PC-3 (cell line): ENCODE results near the gene UBAP1L.

Source experiments
- CTCF ChIP-seq: fragments of 300-600 bp; sonication (generic); conservative IDR thresholded peaks from 2 replicates; pipeline ENCODE4 v1.5.1; 2017; ENCODE audit warnings: antibody characterized with exemption, low read depth, mild to moderate bottlenecking, low read length
- EZH2 ChIP-seq: fragments of 300-600 bp; sonication (generic); IDR thresholded peaks from one replicate; pipeline ENCODE4 v1.6.1; 2017; ENCODE audit warnings: antibody characterized with exemption, mild to moderate bottlenecking, low read length; ENCODE audit not compliant: unreplicated experiment
- EZH2phosphoT487 ChIP-seq: fragments of 300-600 bp; sonication (generic); IDR thresholded peaks from 2 replicates; pipeline ENCODE4 v1.6.1; 2018; ENCODE audit warnings: mild to moderate bottlenecking, antibody characterized with exemption, low read length, borderline replicate concordance

DNA sequence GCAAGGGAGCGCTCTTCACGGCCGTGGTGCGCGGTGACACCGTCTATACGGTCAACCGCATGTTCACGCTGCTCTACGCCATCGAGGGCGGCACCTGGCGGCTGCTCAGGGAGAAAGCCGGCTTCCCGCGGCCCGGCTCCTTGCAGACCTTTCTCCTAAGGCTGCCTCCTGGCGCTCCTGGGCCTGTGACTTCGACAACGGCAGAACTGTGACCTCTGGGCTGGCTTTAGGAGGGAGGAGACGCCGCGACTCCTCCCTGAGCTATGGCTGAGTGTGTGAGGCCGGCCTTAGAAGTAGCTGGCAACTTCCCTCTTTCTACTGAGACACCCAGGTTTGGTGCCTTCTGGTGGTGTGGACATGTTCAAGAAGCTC is 37.0 kb downstream of the UBAP1L start:
- TF ChIP-seq CTCF (no peak), EZH2phosphoT487 (no peak), EZH2 (no peak)
